IPS-11a (cell line): Measurements from ENCODE around the gene PLCL2.

Source experiments
- H3K4me3 ChIP-seq: one replicate; pipeline ENCODE4 v1.5.1; 2013; ENCODE audit warnings: low read depth, low read length, control low read depth

Gene PLCL2

DNA sequence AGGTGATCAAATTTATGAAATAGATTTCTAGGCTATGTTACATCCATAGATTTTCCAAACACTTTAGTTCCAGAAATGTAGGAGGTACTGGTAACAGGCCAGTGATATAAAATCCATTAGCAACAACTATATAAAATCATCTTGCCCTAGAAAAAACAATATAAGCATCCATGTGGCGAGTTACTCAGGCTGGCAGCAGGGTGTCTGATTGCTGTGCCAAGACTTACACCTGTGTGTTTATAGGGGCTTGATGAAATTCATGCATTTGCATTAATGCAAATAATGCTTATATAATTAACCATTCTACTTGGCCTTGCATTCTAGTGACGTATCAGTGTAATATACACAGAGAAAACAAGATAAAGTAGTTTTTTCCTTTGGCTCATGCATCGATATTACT, 153.4 kb downstream of the PLCL2 start:
- no peak overlapping the region for H3K4me3 ChIP-seq

GRCh38 chr3:17038900-17039553, 154.3 kb downstream of the PLCL2 start:
- no peak overlapping the region for H3K4me3 ChIP-seq

DNA sequence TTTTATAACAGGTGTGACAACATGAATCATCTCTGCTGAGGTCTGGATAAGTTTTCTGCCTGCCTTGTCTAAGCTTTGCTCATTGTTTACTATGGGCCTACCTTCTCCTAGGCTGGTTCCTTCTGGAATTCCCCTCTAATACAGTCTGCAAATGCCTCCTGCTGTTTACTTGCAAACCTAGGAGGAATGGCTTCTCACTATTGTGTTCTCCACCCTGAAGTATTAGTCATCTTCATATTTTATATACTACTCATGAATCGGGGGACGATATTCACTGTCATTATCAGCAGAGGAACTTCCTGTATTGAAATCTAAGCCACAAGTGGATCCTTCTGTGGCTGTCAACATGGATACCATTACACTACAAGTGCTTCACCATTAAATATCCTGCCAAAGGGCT, 154.8 kb downstream of the PLCL2 start:
- H3K4me3 ChIP-seq: no peak overlapping the region

DNA sequence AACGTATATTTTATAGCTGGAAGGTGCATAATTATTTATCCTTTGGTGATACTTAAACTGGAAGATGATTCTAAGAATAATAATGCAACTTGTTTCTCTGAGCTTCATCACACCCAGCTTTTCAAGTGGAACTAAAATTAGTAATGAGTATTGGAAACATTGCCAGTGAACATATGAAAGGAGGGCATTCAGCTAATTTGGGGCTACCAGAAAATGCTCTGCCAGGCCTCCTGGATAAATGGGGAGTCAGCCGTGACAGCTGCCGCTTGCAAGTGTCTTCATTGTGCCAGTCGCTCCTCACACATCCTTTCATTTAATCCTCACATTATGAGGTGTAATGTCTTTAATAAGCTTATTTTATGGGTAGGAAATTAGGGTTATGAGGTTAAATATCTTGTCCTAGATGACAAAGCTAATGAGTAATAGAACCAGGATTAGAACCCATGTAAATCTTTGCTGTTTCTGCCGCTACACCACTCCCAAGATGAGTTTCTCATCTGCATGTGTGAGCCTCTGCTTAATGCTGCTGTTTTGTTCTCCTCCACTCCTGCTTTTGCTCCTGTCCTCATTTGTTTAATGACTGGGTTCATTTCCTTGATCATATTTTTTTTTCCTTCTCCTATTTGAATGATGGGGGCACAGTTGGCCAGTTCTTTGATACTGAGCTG, 155.7 kb downstream of the PLCL2 start:
- H3K4me3 ChIP-seq: no peak overlapping the region

DNA sequence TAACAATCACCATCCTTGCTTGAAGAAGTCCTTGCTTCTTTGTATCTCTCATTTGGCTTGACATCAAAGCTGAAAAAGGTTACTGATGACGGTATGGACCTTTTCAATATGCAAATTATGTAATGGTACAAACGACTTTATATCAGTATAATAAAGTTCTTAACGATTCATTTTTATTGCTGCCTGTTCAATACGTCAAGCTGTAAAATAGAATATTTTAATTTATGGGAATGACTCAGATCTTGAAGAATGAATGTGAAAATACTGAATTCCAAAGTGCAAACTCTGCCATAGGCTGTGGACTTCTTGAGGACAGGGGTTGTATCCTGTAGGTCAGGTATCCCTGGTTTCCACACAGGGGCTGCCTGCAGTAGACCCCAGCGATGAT, 156.2 kb downstream of the PLCL2 start:
- H3K4me3 ChIP-seq: no peak overlapping the region

DNA sequence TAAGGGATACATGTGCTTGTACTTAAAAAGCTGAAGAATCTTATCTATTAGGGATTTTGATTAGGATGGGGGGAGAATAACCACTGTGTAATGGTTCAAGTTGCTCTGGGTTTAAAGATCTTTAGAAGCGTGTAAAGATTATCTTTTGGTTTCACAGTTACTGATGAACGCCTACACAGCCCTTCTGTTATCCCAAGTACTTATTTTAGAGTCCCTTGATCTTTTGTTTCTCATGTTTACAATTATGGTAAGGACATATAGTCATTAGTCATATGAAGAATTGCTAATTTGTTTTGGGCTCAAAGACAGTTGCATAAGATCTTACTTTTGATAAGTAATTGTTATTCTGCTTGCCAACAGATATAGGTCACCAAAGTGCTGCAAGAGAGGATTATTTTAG, 160.1 kb downstream of the PLCL2 start:
- no peak overlapping the region for H3K4me3 ChIP-seq

- H3K4me3 ChIP-seq: no peak overlapping the region
Measured at GRCh38 chr3:17045705-17046104, 160.9 kb downstream of the PLCL2 start.

DNA sequence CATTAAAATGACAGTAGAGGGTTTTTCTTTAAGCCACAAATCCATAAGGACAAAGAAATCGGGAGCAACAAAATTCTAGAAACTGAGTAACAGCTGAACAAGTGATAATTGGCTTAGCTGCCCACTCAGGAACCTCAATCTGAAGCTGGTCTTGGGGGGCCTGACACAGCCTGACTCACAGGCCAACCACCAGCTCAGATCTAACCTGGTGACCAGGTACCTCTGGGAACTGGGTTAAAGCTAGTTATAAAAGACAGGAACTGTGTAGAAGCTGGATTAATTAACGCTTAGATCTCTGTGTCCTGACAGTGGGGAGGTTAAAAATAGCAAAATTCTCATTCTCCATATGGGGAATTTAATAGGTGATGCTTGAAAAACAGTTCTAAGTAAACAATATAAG, 161.9 kb downstream of the PLCL2 start:
- H3K4me3 ChIP-seq: no peak overlapping the region

- no peak overlapping the region for H3K4me3 ChIP-seq
Measured at GRCh38 chr3:17047162-17047561, 162.4 kb downstream of the PLCL2 start.

GRCh38 chr3:17047894-17048293, 163.1 kb downstream of the PLCL2 start:
- no peak overlapping the region for H3K4me3 ChIP-seq

DNA sequence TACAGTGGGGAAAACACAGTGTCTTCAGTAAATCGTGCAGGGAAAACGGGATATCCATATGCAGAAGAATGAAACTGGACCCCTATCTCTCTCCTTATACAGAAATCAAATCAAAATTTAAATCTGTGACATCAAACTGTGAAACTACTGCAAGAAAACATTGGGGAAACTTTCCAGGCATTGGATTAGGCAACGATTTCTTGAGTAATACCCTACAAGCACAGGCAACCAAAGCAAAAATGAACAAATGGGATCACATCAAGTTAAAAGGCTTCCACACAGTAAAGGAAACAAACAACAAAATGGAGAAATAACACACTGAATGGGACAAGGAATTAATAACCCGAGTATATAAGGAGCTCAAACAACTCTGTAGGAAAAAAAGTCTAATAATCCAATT, 165.3 kb downstream of the PLCL2 start:
- H3K4me3 ChIP-seq: no peak overlapping the region

- no peak overlapping the region for H3K4me3 ChIP-seq
Measured at GRCh38 chr3:17050506-17050905, 165.8 kb downstream of the PLCL2 start.

GRCh38 chr3:17052363-17052762, 167.6 kb downstream of the PLCL2 start:
- H3K4me3 ChIP-seq: no peak overlapping the region

DNA sequence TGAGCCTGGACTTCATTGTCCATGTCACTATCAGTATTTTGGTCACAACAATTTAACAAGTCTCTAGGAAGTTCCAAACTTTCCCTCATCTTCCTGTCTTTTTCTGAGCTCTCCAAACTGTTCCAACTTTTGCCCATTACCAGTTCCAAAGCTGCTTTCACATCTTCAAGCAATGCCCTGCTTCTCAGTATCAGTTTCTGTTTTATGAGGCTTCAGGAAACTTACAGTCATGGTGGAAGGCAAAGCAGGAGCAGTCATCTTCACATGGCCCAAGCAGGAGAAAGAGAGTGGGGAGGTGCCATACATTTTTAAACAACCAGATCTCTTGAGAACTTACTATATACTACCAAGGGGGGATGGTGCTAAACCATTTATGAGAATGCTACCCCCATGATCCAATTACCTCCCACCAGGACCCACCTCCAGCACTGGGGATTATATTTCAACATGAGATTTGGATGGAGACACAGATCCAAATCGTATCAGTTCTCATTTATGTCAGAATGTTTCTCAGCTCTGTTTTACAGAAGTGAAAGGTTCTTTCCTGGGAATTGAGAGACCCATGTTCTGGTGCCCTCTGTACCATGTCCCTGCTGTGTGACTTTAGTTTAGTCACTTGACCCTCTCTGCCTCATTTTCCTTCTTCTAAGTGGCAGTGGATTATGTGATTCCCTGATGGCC, 169.7 kb downstream of the PLCL2 start:
- no peak overlapping the region for H3K4me3 ChIP-seq

DNA sequence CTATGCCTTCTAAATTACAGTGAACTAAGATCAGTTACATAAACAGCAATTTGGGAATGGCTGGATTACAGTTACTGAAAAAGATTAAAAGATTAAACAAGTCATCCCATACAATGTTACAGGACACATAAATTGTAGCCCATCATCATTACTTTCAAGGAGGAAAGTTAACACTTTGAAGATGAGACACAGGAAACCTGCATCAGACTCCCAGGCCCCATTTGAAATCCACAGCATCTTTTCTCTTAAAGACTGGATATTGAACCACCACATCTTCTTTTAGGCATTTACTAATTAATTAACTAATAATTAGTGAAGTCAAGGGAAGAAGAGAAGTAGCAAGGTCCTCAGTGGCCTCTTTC, 170.2 kb downstream of the PLCL2 start:
- no peak overlapping the region for H3K4me3 ChIP-seq

DNA sequence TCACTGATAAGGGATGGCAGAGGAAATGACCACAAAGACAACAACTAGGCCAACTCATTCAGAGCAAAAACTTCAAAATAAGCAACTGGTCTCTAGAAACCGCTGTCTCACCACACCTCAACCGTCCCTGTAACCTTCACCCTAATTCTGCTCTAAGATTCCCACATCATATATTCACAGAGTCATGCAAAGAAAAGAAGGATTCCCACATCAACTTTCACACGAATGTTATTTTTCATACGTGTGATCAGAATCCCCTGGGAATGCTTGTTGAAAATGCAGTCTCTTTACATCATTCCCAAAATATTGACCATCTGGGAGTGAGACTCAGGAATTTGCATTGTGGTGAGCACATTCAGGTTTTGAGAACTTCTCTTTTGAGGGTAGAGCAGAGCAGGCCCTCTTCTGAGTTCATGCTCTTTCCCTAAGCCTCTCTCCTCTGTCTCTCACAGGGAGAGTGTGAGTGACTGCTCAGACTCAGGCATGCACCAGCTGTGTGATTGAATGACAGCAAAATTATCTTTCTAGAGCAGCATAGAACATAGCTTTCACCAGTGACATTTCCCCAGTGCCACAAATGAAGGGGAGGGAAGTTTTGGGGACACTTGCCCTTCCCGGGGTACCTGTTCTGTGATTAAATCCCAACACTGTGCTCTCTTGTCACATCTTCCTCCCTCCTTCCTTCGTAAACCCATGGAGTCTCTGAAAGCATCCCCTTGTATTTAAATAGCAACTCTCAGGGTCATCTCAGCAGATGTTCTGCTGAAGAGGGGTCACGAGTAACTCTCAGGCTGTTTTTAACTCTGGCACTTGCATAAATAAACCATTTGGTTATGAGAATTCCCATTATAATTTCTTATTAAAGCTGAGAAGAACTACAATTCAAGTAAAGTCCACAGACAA, 170.9 kb downstream of the PLCL2 start:
- no peak overlapping the region for H3K4me3 ChIP-seq

- no peak overlapping the region for H3K4me3 ChIP-seq
Measured at GRCh38 chr3:17057321-17057720, 172.6 kb downstream of the PLCL2 start.

GRCh38 chr3:17059989-17060550, 175.3 kb downstream of the PLCL2 start:
- no peak overlapping the region for H3K4me3 ChIP-seq

GRCh38 chr3:17061005-17061404, 176.2 kb downstream of the PLCL2 start:
- H3K4me3 ChIP-seq: no peak overlapping the region

DNA sequence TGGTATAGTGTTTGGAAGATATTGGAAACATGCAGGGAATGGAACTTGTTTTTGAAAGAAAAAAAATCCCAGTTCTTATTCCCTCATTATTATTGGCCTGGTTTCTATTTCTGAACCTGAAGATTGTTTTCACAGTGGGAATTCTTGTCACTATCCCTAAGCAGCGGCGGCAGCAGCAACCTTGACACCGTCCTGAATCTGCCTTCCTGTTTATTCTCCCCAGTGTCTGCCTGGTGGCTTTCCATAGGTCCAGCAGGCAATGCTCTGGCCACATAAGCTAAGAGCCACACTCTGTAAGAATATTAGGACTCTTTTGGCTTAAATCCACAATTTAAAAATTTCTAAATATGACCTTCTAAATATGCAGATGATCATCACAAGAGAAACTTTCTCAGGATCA, 178.0 kb downstream of the PLCL2 start:
- H3K4me3 ChIP-seq: no peak overlapping the region

GRCh38 chr3:17063596-17063995, 178.8 kb downstream of the PLCL2 start:
- no peak overlapping the region for H3K4me3 ChIP-seq
